HEK293 (cell line): Measurements from ENCODE around the gene SORBS2.

Experiments used
- CTCF ChIA-PET: fragments of 350-600 bp; formaldehyde crosslinking; extraction: SDS; loops from one replicate; lab custom pipeline; 2021; ENCODE audit warnings: antibody characterized with exemption; lab: Yijun Ruan, JAX
- POLR2A ChIA-PET: fragments of 300-600 bp; formaldehyde crosslinking; extraction: SDS; loops from one replicate; lab custom pipeline; 2020; ENCODE audit warnings: antibody characterized with exemption, inconsistent platforms; lab: Yijun Ruan, JAX
- H3K27ac ChIP-seq: fragments of 200-500 bp; sonication (Bioruptor generic); 2 replicates; pipeline ENCODE4 v1.5.1; 2014; ENCODE audit warnings: low read depth, low read length, control low read depth, inconsistent platforms; ENCODE audit errors: extremely low read depth
- H3K36me3 ChIP-seq, 2 experiments: fragments of 200-500 bp in 1 of 2; sonication (Bioruptor generic) in 1 of 2; 1 replicate in 1 of 2; 2 replicates in 1 of 2; pipeline ENCODE4 v1.5.1; 2014 to 2017; ENCODE audit warnings: inconsistent platforms in 2 of 2, low read length in 2 of 2; ENCODE audit not compliant: control insufficient read depth in 2 of 2, insufficient read depth in 1 of 2
- H3K4me1 ChIP-seq: fragments of 200-500 bp; sonication (Bioruptor generic); 2 replicates; pipeline ENCODE4 v1.5.1; 2014; ENCODE audit warnings: mild to moderate bottlenecking, low read length, inconsistent platforms; ENCODE audit not compliant: control insufficient read depth, insufficient read depth
- H3K4me3 ChIP-seq: 2 replicates; pipeline ENCODE4 v1.5.1; 2011; ENCODE audit warnings: low read depth, mild to moderate bottlenecking, control low read depth, low read length, moderate library complexity
- H3K9me3 ChIP-seq: fragments of 200-500 bp; sonication (Bioruptor generic); 2 replicates; pipeline ENCODE4 v1.5.1; 2014; ENCODE audit warnings: low read depth, low read length, inconsistent platforms; ENCODE audit not compliant: control insufficient read depth, insufficient read depth
- GLIS1 ChIP-seq: fragments of 450-650 bp; formaldehyde crosslinking; IDR thresholded peaks from 2 replicates; pipeline ENCODE4 v1.5.1; 2016; ENCODE audit warnings: missing biosample characterization, missing genetic modification characterization
- GLIS2 ChIP-seq: fragments of 450-650 bp; formaldehyde crosslinking; IDR thresholded peaks from 2 replicates; pipeline ENCODE4 v1.5.1; 2016; ENCODE audit warnings: missing biosample characterization, missing genetic modification characterization
- HOXC10 ChIP-seq: sonication (generic); formaldehyde crosslinking; IDR thresholded peaks from 2 replicates; pipeline ENCODE4 v1.8.1; 2023; ENCODE audit warnings: mild to moderate bottlenecking, missing genetic modification reagents
- SCRT1 ChIP-seq: fragments of 450-650 bp; formaldehyde crosslinking; IDR thresholded peaks from 2 replicates; pipeline ENCODE4 v1.5.1; 2016; ENCODE audit warnings: missing biosample characterization, missing genetic modification characterization, borderline replicate concordance
- SP2 ChIP-seq: fragments of 450-650 bp; formaldehyde crosslinking; IDR thresholded peaks from 2 replicates; pipeline ENCODE4 v1.5.1; 2016; ENCODE audit warnings: missing biosample characterization, missing genetic modification characterization
- SP7 ChIP-seq: fragments of 450-650 bp; formaldehyde crosslinking; IDR thresholded peaks from 2 replicates; pipeline ENCODE4 v1.5.1; 2016; ENCODE audit warnings: missing biosample characterization, missing genetic modification characterization
- ZBTB21 ChIP-seq: fragments of 450-650 bp; formaldehyde crosslinking; IDR thresholded peaks from 2 replicates; pipeline ENCODE4 v1.5.1; 2017; ENCODE audit warnings: missing biosample characterization, missing genetic modification characterization
- ZFHX2 ChIP-seq: fragments of 450-650 bp; formaldehyde crosslinking; conservative IDR thresholded peaks from 2 replicates; pipeline ENCODE4 v1.5.1; 2016; ENCODE audit warnings: missing biosample characterization, missing genetic modification characterization
- ZNF155 ChIP-seq: fragments of 450-650 bp; formaldehyde crosslinking; IDR thresholded peaks from 2 replicates; pipeline ENCODE4 v1.5.1; 2016; ENCODE audit warnings: missing biosample characterization, missing genetic modification characterization
- ZNF169 ChIP-seq: fragments of 450-650 bp; formaldehyde crosslinking; IDR thresholded peaks from 2 replicates; pipeline ENCODE4 v1.5.1; 2016; ENCODE audit warnings: missing biosample characterization, missing genetic modification characterization
- ZNF175 ChIP-seq: fragments of 450-650 bp; formaldehyde crosslinking; IDR thresholded peaks from 2 replicates; pipeline ENCODE4 v1.5.1; 2016; ENCODE audit warnings: missing biosample characterization, missing genetic modification characterization
- ZNF341 ChIP-seq: fragments of 450-650 bp; formaldehyde crosslinking; IDR thresholded peaks from 2 replicates; pipeline ENCODE4; 2016; ENCODE audit warnings: low read depth, missing biosample characterization, missing genetic modification characterization
- ZNF433 ChIP-seq: fragments of 450-650 bp; formaldehyde crosslinking; IDR thresholded peaks from 2 replicates; pipeline ENCODE4 v1.5.1; 2016; ENCODE audit warnings: missing biosample characterization, missing genetic modification characterization, low read depth
- ZNF510 ChIP-seq: fragments of 450-650 bp; formaldehyde crosslinking; IDR thresholded peaks from 2 replicates; pipeline ENCODE4 v1.5.1; 2018; ENCODE audit warnings: mild to moderate bottlenecking, missing genetic modification characterization, missing biosample characterization; ENCODE audit not compliant: insufficient replicate concordance
- ZNF629 ChIP-seq: fragments of 450-650 bp; formaldehyde crosslinking; IDR thresholded peaks from 2 replicates; pipeline ENCODE4 v1.5.1; 2017; ENCODE audit warnings: missing biosample characterization, missing genetic modification characterization
- ZNF660 ChIP-seq: fragments of 450-650 bp; IDR thresholded peaks from 2 replicates; pipeline ENCODE4 v1.5.1; 2018; ENCODE audit warnings: missing biosample characterization, mild to moderate bottlenecking, missing genetic modification characterization
- ZNF670 ChIP-seq: fragments of 450-650 bp; formaldehyde crosslinking; IDR thresholded peaks from 2 replicates; pipeline ENCODE4 v1.5.1; 2016; ENCODE audit warnings: missing biosample characterization, missing genetic modification characterization, low read depth
- ZNF677 ChIP-seq: fragments of 450-650 bp; IDR thresholded peaks from 2 replicates; pipeline ENCODE4 v1.5.0; 2018; ENCODE audit warnings: missing biosample characterization, mild to moderate bottlenecking, missing genetic modification characterization, moderate library complexity
- ZNF707 ChIP-seq: fragments of 450-650 bp; formaldehyde crosslinking; IDR thresholded peaks from 2 replicates; pipeline ENCODE4 v1.5.1; 2016; ENCODE audit warnings: missing biosample characterization, missing genetic modification characterization
- ZNF76 ChIP-seq: fragments of 450-650 bp; formaldehyde crosslinking; IDR thresholded peaks from 2 replicates; pipeline ENCODE4; 2016; ENCODE audit warnings: low read depth, missing biosample characterization, missing genetic modification characterization, borderline replicate concordance
- ZNF777 ChIP-seq: fragments of 450-650 bp; formaldehyde crosslinking; IDR thresholded peaks from 2 replicates; pipeline ENCODE4 v1.5.1; 2017; ENCODE audit warnings: missing biosample characterization, missing genetic modification characterization, borderline replicate concordance
- ZNF830 ChIP-seq: fragments of 450-650 bp; IDR thresholded peaks from 2 replicates; pipeline ENCODE4 v1.5.0; 2018; ENCODE audit warnings: missing biosample characterization, missing genetic modification characterization, low read depth, mild to moderate bottlenecking, moderate library complexity
- ZXDB ChIP-seq: fragments of 450-650 bp; formaldehyde crosslinking; IDR thresholded peaks from 2 replicates; pipeline ENCODE4 v1.5.1; 2016; ENCODE audit warnings: missing biosample characterization, missing genetic modification characterization
- TF ChIP-seq, protein P1 (sequence below): fragments of 450-650 bp; formaldehyde crosslinking; IDR thresholded peaks from 2 replicates; pipeline ENCODE4 v1.5.1; 2016; ENCODE audit warnings: missing biosample characterization, missing genetic modification characterization, low read depth
- TF ChIP-seq, protein P2 (sequence below): fragments of 450-650 bp; IDR thresholded peaks from 2 replicates; pipeline ENCODE4 v1.5.1; 2018; ENCODE audit warnings: missing biosample characterization, missing genetic modification characterization
- TF ChIP-seq, protein P3 (sequence below): fragments of 450-650 bp; formaldehyde crosslinking; IDR thresholded peaks from 2 replicates; pipeline ENCODE4 v1.5.1; 2016; ENCODE audit warnings: missing biosample characterization, missing genetic modification characterization
- TF ChIP-seq, protein P4 (sequence below): fragments of 450-650 bp; formaldehyde crosslinking; IDR thresholded peaks from 2 replicates; pipeline ENCODE4 v1.5.1; 2016; ENCODE audit warnings: missing biosample characterization, missing genetic modification characterization, low read depth
- TF ChIP-seq, protein P5 (sequence below): fragments of 450-650 bp; formaldehyde crosslinking; IDR thresholded peaks from 2 replicates; pipeline ENCODE4 v1.5.1; 2016; ENCODE audit warnings: missing biosample characterization, missing genetic modification characterization

Gene SORBS2

DNA sequence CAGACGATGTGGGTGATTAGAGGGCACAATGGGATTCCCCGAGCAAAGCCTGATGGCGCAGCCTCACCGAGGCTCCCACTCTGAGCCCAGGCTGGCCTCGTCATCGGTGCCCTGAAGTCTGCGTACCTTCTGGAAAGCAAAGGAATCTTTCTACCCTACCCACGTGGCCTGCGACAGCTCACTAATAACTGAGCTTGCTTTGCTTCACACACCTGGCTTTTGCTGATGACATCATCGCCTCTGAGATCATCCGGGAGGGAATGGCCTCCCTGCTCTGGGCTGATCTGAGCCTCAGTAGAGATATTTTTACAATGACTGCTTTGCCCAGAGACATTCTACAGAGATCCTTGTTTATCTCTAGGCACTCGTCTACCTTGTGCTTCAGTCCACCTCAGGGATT lies 231.3 kb downstream of the SORBS2 start:
- H3K36me3 ChIP-seq = no peaks in the 10 kb centered on the region
- POLR2A ChIA-PET = no interaction called here
- H3K9me3 ChIP-seq = no peaks in the 10 kb centered on the region
- no peak overlapping the region for H3K27ac ChIP-seq
- no peak overlapping the region for H3K4me3 ChIP-seq
- TF ChIP-seq GLIS1 (tag by site-specific recombination) (no peak), ZXDB (tag by site-specific recombination) (no peak), ZNF169 (tag by site-specific recombination) (no peak), ZNF433 (no peak), ZNF76 (tag by site-specific recombination) (no peak), ZNF155 (tag by site-specific recombination) (no peak), ZFHX2 (tag by site-specific recombination) (no peak), ZNF707 (no peak), GLIS2 (tag by site-specific recombination) (no peak), SP2 (tag by site-specific recombination) (no peak), SP7 (tag by site-specific recombination) (no peak), ZNF677 (tag by site-specific recombination) (no peak), ZNF777 (no peak), ZNF341 (tag by site-specific recombination) (no peak), ZNF830 (tag by site-specific recombination) (no peak), HOXC10 (CRISPR knock-in tag) (no peak), ZBTB21 (tag by site-specific recombination) (peak; percentile 56; the same call in 1 of the 2 replicates), ZNF629 (tag by site-specific recombination) (peak; percentile 71), SCRT1 (tag by site-specific recombination) (no peak), ZNF660 (tag by site-specific recombination) (no peak)
- TF ChIP-seq, protein P1, sequence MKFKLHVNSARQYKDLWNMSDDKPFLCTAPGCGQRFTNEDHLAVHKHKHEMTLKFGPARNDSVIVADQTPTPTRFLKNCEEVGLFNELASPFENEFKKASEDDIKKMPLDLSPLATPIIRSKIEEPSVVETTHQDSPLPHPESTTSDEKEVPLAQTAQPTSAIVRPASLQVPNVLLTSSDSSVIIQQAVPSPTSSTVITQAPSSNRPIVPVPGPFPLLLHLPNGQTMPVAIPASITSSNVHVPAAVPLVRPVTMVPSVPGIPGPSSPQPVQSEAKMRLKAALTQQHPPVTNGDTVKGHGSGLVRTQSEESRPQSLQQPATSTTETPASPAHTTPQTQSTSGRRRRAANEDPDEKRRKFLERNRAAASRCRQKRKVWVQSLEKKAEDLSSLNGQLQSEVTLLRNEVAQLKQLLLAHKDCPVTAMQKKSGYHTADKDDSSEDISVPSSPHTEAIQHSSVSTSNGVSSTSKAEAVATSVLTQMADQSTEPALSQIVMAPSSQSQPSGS (tag by site-specific recombination) = peak; percentile 72
- TF ChIP-seq, protein P2, sequence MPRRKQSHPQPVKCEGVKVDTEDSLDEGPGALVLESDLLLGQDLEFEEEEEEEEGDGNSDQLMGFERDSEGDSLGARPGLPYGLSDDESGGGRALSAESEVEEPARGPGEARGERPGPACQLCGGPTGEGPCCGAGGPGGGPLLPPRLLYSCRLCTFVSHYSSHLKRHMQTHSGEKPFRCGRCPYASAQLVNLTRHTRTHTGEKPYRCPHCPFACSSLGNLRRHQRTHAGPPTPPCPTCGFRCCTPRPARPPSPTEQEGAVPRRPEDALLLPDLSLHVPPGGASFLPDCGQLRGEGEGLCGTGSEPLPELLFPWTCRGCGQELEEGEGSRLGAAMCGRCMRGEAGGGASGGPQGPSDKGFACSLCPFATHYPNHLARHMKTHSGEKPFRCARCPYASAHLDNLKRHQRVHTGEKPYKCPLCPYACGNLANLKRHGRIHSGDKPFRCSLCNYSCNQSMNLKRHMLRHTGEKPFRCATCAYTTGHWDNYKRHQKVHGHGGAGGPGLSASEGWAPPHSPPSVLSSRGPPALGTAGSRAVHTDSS (tag by site-specific recombination) = no peak
- H3K4me1 ChIP-seq = no peaks in the 10 kb centered on the region
- CTCF ChIA-PET = no interaction called here

DNA sequence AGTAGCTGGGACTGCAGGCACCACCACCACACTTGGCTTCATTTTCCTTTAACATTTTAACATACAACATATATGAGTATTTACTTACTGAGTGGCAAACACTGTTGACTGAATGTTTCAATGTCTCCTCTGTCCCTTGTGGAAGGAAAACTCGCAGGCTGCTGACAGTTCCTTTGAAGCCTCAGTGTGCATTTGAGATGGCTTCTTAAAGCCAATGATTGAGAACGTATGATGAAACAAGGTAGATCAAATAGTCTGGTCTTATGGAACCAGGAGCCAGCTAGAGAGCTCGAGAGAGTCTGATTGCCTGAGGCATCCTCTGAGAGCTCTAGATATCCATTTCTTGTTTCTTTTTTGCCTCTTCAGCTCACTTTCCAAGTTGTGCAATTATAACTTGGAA lies 233.7 kb downstream of the SORBS2 start:
- ChIA-PET POLR2A (no interaction called here), CTCF (interaction anchor here (2.0 kb wide), 1 partner anchor 19 kb away, joined by 7 read pairs; no protein-coding TSS in a partner anchor)
- H3K4me1 ChIP-seq = 0 out of 2 replicates have a peak, but pooled peaks cover 2% of the 10 kb centered on the region
- H3K4me3 ChIP-seq = no peak overlapping the region
- no peaks in the 10 kb centered on the region for H3K36me3 ChIP-seq
- H3K27ac ChIP-seq = no peak overlapping the region
- H3K9me3 ChIP-seq = no peaks in the 10 kb centered on the region
- TF ChIP-seq, protein P3, sequence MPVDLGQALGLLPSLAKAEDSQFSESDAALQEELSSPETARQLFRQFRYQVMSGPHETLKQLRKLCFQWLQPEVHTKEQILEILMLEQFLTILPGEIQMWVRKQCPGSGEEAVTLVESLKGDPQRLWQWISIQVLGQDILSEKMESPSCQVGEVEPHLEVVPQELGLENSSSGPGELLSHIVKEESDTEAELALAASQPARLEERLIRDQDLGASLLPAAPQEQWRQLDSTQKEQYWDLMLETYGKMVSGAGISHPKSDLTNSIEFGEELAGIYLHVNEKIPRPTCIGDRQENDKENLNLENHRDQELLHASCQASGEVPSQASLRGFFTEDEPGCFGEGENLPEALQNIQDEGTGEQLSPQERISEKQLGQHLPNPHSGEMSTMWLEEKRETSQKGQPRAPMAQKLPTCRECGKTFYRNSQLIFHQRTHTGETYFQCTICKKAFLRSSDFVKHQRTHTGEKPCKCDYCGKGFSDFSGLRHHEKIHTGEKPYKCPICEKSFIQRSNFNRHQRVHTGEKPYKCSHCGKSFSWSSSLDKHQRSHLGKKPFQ (tag by site-specific recombination) = no peak
- TF ChIP-seq ZNF175 (tag by site-specific recombination) = no peak
- no peak for TF ChIP-seq ZNF510 (tag by site-specific recombination)
- TF ChIP-seq ZNF670 (tag by site-specific recombination) = no peak
- TF ChIP-seq, protein P4, sequence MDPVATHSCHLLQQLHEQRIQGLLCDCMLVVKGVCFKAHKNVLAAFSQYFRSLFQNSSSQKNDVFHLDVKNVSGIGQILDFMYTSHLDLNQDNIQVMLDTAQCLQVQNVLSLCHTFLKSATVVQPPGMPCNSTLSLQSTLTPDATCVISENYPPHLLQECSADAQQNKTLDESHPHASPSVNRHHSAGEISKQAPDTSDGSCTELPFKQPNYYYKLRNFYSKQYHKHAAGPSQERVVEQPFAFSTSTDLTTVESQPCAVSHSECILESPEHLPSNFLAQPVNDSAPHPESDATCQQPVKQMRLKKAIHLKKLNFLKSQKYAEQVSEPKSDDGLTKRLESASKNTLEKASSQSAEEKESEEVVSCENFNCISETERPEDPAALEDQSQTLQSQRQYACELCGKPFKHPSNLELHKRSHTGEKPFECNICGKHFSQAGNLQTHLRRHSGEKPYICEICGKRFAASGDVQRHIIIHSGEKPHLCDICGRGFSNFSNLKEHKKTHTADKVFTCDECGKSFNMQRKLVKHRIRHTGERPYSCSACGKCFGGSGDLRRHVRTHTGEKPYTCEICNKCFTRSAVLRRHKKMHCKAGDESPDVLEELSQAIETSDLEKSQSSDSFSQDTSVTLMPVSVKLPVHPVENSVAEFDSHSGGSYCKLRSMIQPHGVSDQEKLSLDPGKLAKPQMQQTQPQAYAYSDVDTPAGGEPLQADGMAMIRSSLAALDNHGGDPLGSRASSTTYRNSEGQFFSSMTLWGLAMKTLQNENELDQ (tag by site-specific recombination) = no peak
- TF ChIP-seq, protein P5, sequence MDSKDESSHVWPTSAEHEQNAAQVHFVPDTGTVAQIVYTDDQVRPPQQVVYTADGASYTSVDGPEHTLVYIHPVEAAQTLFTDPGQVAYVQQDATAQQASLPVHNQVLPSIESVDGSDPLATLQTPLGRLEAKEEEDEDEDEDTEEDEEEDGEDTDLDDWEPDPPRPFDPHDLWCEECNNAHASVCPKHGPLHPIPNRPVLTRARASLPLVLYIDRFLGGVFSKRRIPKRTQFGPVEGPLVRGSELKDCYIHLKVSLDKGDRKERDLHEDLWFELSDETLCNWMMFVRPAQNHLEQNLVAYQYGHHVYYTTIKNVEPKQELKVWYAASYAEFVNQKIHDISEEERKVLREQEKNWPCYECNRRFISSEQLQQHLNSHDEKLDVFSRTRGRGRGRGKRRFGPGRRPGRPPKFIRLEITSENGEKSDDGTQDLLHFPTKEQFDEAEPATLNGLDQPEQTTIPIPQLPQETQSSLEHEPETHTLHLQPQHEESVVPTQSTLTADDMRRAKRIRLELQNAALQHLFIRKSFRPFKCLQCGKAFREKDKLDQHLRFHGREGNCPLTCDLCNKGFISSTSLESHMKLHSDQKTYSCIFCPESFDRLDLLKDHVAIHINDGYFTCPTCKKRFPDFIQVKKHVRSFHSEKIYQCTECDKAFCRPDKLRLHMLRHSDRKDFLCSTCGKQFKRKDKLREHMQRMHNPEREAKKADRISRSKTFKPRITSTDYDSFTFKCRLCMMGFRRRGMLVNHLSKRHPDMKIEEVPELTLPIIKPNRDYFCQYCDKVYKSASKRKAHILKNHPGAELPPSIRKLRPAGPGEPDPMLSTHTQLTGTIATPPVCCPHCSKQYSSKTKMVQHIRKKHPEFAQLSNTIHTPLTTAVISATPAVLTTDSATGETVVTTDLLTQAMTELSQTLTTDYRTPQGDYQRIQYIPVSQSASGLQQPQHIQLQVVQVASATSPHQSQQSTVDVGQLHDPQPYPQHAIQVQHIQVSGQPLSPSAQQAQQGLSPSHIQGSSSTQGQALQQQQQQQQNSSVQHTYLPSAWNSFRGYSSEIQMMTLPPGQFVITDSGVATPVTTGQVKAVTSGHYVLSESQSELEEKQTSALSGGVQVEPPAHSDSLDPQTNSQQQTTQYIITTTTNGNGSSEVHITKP = no peak
